H9 (cell line): Measurements from ENCODE around the gene F5. TPM values are rescaled to one million over a fixed set of nuclear protein-coding genes. Genes with fewer than 3 reads are reported as not detected.

Experiments used
- DNase-seq: peaks from one replicate; pipeline ENCODE4 v3.0.0-alpha.2; 2017
- H2AFZ ChIP-seq: one replicate; pipeline ENCODE4 v1.6.1; 2013; ENCODE audit warnings: mild to moderate bottlenecking, low read length, control low read depth, moderate library complexity
- H2AK5ac ChIP-seq: 2 replicates; pipeline ENCODE4 v1.6.1; 2013; ENCODE audit warnings: low read length, control low read depth, mixed read lengths; ENCODE audit not compliant: insufficient read length
- H2BK120ac ChIP-seq: one replicate; pipeline ENCODE4 v1.6.1; 2013; ENCODE audit warnings: low read depth, mild to moderate bottlenecking, low read length, control low read depth, inconsistent platforms; ENCODE audit not compliant: poor library complexity, severe bottlenecking
- H2BK12ac ChIP-seq: 2 replicates; pipeline ENCODE4 v1.6.1; 2013; ENCODE audit warnings: low read length, control low read depth, mixed read lengths, low read depth; ENCODE audit not compliant: insufficient read length
- H2BK15ac ChIP-seq: 2 replicates; pipeline ENCODE4 v1.6.1; 2013; ENCODE audit warnings: low read depth, low read length, control low read depth
- H2BK20ac ChIP-seq: one replicate; pipeline ENCODE4 v1.6.1; 2013; ENCODE audit warnings: low read depth, mild to moderate bottlenecking, low read length, control low read depth, inconsistent platforms; ENCODE audit not compliant: poor library complexity, severe bottlenecking
- H2BK5ac ChIP-seq: 2 replicates; pipeline ENCODE4 v1.6.1; 2013; ENCODE audit warnings: low read length, control low read depth, mixed read lengths; ENCODE audit not compliant: insufficient read length
- H3K14ac ChIP-seq: 2 replicates; pipeline ENCODE4 v1.6.1; 2013; ENCODE audit warnings: low read length, control low read depth; ENCODE audit not compliant: insufficient read depth
- H3K18ac ChIP-seq: 2 replicates; pipeline ENCODE4 v1.6.1; 2013; ENCODE audit warnings: low read depth, mild to moderate bottlenecking, mixed read lengths, low read length, control low read depth; ENCODE audit not compliant: insufficient read length
- H3K23ac ChIP-seq: 2 replicates; pipeline ENCODE4 v1.6.1; 2013; ENCODE audit warnings: low read length, control low read depth, mixed read lengths, low read depth; ENCODE audit not compliant: insufficient read length
- H3K23me2 ChIP-seq: 2 replicates; pipeline ENCODE4 v1.6.1; 2013; ENCODE audit warnings: low read depth, mild to moderate bottlenecking, mixed read lengths, low read length, control low read depth; ENCODE audit not compliant: insufficient read length, poor library complexity, severe bottlenecking
- H3K27ac ChIP-seq: 2 replicates; pipeline ENCODE4 v1.5.1; 2013; ENCODE audit warnings: low read length, control low read depth, mixed read lengths, low read depth; ENCODE audit not compliant: insufficient read length
- H3K27me3 ChIP-seq: 2 replicates; pipeline ENCODE4 v1.6.1; 2013; ENCODE audit warnings: low read length, control low read depth, inconsistent platforms; ENCODE audit not compliant: insufficient read depth
- H3K4ac ChIP-seq: 2 replicates; pipeline ENCODE4 v1.6.1; 2013; ENCODE audit warnings: low read depth, mild to moderate bottlenecking, control low read depth, inconsistent platforms, low read length, moderate library complexity
- H3K4me1 ChIP-seq: 2 replicates; pipeline ENCODE4 v1.6.1; 2013; ENCODE audit warnings: low read length, control low read depth, inconsistent platforms; ENCODE audit not compliant: insufficient read depth
- H3K4me2 ChIP-seq: 2 replicates; pipeline ENCODE4 v1.6.1; 2013; ENCODE audit warnings: low read length, control low read depth, mixed read lengths; ENCODE audit not compliant: insufficient read length, insufficient read depth
- H3K56ac ChIP-seq: 2 replicates; pipeline ENCODE4 v1.6.1; 2013; ENCODE audit warnings: low read depth, mild to moderate bottlenecking, mixed read lengths, low read length, control low read depth; ENCODE audit not compliant: insufficient read length
- H3K79me1 ChIP-seq: 2 replicates; pipeline ENCODE4 v1.6.1; 2013; ENCODE audit warnings: low read depth, mild to moderate bottlenecking, moderate library complexity, low read length, control low read depth, inconsistent platforms; ENCODE audit not compliant: insufficient read depth, poor library complexity, severe bottlenecking
- H3K79me2 ChIP-seq: 2 replicates; pipeline ENCODE4 v1.6.1; 2013; ENCODE audit warnings: low read length, control low read depth, inconsistent platforms; ENCODE audit not compliant: insufficient read depth
- H3K9ac ChIP-seq: 2 replicates; pipeline ENCODE4 v1.6.1; 2013; ENCODE audit warnings: low read length, control low read depth, mixed read lengths; ENCODE audit not compliant: insufficient read length; ENCODE audit errors: extremely low read depth
- H3K9me3 ChIP-seq: one replicate; pipeline ENCODE4 v1.6.1; 2013; ENCODE audit warnings: low read depth, low read length, inconsistent platforms; ENCODE audit not compliant: control insufficient read depth
- H3T11ph ChIP-seq: one replicate; pipeline ENCODE4 v1.6.1; 2013; ENCODE audit warnings: mild to moderate bottlenecking, low read length, control low read depth, inconsistent platforms
- H4K20me1 ChIP-seq: one replicate; pipeline ENCODE4 v1.6.1; 2013; ENCODE audit not compliant: control insufficient read depth, insufficient read length, insufficient read depth
- H4K5ac ChIP-seq: 2 replicates; pipeline ENCODE4 v1.6.1; 2013; ENCODE audit warnings: low read depth, mild to moderate bottlenecking, mixed read lengths, low read length, control low read depth; ENCODE audit not compliant: insufficient read length
- H4K8ac ChIP-seq: replicated peaks from 2 replicates; pipeline ENCODE4 v1.6.1; 2013; ENCODE audit warnings: low read length, control low read depth, mixed read lengths, low read depth; ENCODE audit not compliant: insufficient read length
- H4K91ac ChIP-seq: 2 replicates; pipeline ENCODE4 v1.6.1; 2013; ENCODE audit warnings: low read depth, mild to moderate bottlenecking, moderate library complexity, mixed read lengths, low read length, control low read depth; ENCODE audit not compliant: insufficient read length
- H3K27ac Mint-ChIP-seq, 3 experiments: 2 replicates in 2 of 3; 3 replicates in 1 of 3; pipeline ENCODE4 v1.8.0; 2020 to 2021; ENCODE audit warnings: mixed read lengths in 3 of 3, mild to moderate bottlenecking in 1 of 3, moderate library complexity in 1 of 3
- H3K27me3 Mint-ChIP-seq: 2 replicates; pipeline ENCODE4 v1.8.0; 2021; ENCODE audit warnings: low read depth, mild to moderate bottlenecking, moderate library complexity, mixed read lengths
- H3K36me3 Mint-ChIP-seq, 3 experiments: 2 replicates in 2 of 3; 3 replicates in 1 of 3; pipeline ENCODE4 v1.8.0; 2020 to 2021; ENCODE audit warnings: low read depth in 3 of 3, mixed read lengths in 3 of 3; ENCODE audit not compliant: insufficient read depth in 1 of 3
- H3K4me1 Mint-ChIP-seq, 2 experiments: 2 replicates each; pipeline ENCODE4 v1.8.0; 2020; ENCODE audit warnings: mixed read lengths in 2 of 2
- H3K4me3 Mint-ChIP-seq, 2 experiments: 2 replicates in 1 of 2; 3 replicates in 1 of 2; pipeline ENCODE4 v1.8.0; 2020 to 2021; ENCODE audit warnings: mild to moderate bottlenecking in 2 of 2, mixed read lengths in 2 of 2, moderate library complexity in 1 of 2
- H3K9me3 Mint-ChIP-seq, 2 experiments: 2 replicates in 1 of 2; 3 replicates in 1 of 2; pipeline ENCODE4 v1.8.0; 2020; ENCODE audit warnings: mild to moderate bottlenecking in 2 of 2, mixed read lengths in 2 of 2, moderate library complexity in 1 of 2
- WGBS: extraction: QIAGEN DNeasy Blood & Tissue Kit; methylation state at CpG from one replicate; pipeline ENCODE4 v1.1.7; 2013; ENCODE audit warnings: missing lambda C conversion rate, low lambda C conversion rate, mixed read lengths; ENCODE audit not compliant: insufficient read length; ENCODE audit errors: extremely low coverage; 5-methylcytosine and 5-hydroxymethylcytosine counted together
- total RNA-seq: library from RNA; stranded (reverse); gene quantifications from 2 replicates; pipeline ENCODE4 v1.2.1, GENCODE V29; 2021
- TF ChIP-seq, protein P1 (sequence below): fragments of 200-600 bp; sonication (generic); conservative IDR thresholded peaks from 3 replicates; pipeline ENCODE4 v1.8.0; 2021; ENCODE audit warnings: antibody characterized with exemption, mild to moderate bottlenecking

The F5 gene
- total RNA-seq, 1 experiment from 2014 or later = 0.04 TPM

DNA sequence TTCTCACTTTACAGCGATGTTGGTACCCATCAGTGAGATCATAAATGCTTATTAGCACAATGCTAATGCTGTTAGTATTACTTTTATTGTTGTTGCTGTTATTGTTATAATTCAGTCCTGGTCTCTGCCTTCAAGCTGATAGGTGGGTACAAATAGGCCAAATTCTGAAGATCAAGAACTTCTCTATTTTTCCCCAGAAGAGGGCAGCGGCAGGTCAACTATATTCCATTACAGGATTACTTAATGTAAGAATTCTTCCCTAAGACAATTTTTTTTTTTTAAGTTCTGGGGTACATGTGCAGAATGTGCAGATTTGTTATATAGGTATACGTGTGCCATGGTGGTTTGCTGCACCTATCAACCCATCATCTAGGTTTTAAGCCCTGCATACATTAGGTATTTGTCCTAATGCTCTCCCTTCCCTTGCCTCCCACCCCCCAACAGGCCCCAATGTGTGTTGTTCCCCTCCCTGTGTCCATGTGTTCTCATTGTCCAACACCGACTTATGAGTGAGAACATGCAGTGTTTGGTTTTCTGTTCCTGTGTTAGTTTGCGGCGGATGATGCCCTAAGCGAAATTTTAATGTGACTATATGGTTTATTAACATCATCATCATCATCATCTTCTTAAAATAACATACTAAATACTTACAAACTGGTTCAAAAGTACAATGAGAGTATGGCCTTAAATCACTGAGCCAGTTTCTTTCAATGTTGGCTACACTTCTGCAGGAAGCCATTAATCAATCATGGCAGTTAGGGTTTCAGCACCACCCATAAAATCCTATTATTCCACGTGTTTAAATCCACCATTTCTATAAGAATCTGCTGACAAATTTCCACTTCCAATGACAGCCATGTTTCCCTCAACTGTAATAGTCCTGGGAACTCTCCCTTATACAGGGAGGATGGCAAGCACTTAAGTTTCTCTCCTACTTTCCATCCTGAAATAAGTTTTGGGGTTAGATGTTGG, 119.7 kb downstream of the F5 start:
- H3K9me3 Mint-ChIP-seq = no peaks in the 10 kb centered on the region
- TF ChIP-seq, protein P1, sequence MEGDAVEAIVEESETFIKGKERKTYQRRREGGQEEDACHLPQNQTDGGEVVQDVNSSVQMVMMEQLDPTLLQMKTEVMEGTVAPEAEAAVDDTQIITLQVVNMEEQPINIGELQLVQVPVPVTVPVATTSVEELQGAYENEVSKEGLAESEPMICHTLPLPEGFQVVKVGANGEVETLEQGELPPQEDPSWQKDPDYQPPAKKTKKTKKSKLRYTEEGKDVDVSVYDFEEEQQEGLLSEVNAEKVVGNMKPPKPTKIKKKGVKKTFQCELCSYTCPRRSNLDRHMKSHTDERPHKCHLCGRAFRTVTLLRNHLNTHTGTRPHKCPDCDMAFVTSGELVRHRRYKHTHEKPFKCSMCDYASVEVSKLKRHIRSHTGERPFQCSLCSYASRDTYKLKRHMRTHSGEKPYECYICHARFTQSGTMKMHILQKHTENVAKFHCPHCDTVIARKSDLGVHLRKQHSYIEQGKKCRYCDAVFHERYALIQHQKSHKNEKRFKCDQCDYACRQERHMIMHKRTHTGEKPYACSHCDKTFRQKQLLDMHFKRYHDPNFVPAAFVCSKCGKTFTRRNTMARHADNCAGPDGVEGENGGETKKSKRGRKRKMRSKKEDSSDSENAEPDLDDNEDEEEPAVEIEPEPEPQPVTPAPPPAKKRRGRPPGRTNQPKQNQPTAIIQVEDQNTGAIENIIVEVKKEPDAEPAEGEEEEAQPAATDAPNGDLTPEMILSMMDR = peak; percentile 68

More for the DNA sequence above, 119.7 kb downstream of the F5 start:
- Histone ChIP-seq H3K4ac (no peak overlapping the region), H3K18ac (no peak overlapping the region), H3K79me2 (no peaks in the 10 kb centered on the region), H2BK120ac (no peak overlapping the region), H3K14ac (no peak overlapping the region), H3K9me3 (no peaks in the 10 kb centered on the region), H3K4me1 (no peaks in the 10 kb centered on the region), H2AK5ac (no peak overlapping the region), H2BK15ac (no peak overlapping the region), H4K8ac (no peak overlapping the region), H3K9ac (no peak overlapping the region), H3K79me1 (no peaks in the 10 kb centered on the region), H3K23ac (no peak overlapping the region), H3K4me2 (no peak overlapping the region), H4K91ac (no peak overlapping the region), H2BK5ac (no peak overlapping the region), H3K27ac (no peak overlapping the region), H2BK12ac (no peak overlapping the region), H4K5ac (no peak overlapping the region), H3K23me2 (no peaks in the 10 kb centered on the region), H3T11ph (no peak overlapping the region), H4K20me1 (no peaks in the 10 kb centered on the region), H3K56ac (no peak overlapping the region), H2AFZ (no peak overlapping the region), H3K27me3 (no peaks in the 10 kb centered on the region), H2BK20ac (no peak overlapping the region)
- DNase-seq = no peak
- no peak overlapping the region for H3K4me3 Mint-ChIP-seq
- H3K27me3 Mint-ChIP-seq = no peaks in the 10 kb centered on the region
- no peak overlapping the region for H3K27ac Mint-ChIP-seq
- no peaks in the 10 kb centered on the region for H3K4me1 Mint-ChIP-seq
- peaks cover 8 to 23% (median 19%) of the 10 kb centered on the region in 3 experiments; a peak in 5 of 7 replicates for H3K36me3 Mint-ChIP-seq
- WGBS = no CpG with 5 or more reads among the region's 8 CpGs
